Measurements from ENCODE around the gene ZNF205.
A peak's percentile ranks its signal among the peaks of the same experiment; 100 is the strongest.
"Not testable (repeated sequence)": the region's sequence is repeated elsewhere in the genome, so short reads cannot be mapped to it uniquely, and the experiment has no call there.

The ZNF205 gene

GRCh38 chr16:3150346-3151218 is 38.2 kb downstream of the ZNF205 start:
- peak; percentile 91 for DNase-seq

DNA sequence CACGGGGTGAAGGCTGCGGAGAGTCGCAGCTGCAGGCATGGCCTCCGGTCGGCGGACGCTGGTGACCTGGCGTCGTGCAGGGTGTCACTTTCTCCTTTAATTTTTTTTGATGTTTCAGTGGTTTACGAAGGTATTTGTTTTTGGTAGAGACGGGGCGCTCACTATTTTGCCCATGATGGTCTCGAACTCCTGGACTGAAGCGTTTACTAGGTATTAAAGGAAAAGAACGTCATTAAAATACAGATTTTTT is 39.6 kb downstream of the ZNF205 start:
- DNase-seq = no peak

DNA sequence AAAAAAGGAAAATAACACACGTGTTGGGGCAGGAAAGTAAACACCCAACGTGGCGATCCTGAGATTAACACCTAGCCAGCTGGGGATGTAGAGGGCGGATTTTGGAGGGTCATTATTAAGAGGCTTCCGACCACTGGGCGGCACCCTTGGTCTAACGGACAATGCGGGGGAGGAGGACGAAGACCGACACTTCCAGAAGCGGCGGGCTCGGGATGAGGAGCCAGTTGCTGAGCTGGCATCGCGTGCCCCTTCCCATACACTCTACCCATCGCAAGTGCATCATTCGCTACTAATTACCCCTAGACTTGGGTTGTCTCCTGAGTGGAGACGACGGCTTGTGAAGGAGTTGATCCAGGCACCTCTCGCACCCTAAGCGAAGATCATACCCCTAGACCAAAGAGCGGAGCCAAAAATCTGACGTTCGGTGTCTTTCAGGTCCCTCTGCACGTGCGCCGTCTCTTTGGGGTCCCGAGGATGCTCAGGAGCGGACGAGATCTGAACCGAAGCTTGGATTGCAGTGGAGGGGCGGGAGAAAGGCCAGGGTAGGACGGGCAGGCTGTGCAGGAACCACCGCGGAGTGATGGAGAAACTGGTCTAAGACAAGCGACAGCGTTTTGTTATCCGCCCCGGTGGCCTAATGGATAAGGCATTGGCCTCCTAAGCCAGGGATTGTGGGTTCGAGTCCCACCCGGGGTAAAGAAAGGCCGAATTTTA is 40.0 kb downstream of the ZNF205 start:
- no peak for DNase-seq

DNA sequence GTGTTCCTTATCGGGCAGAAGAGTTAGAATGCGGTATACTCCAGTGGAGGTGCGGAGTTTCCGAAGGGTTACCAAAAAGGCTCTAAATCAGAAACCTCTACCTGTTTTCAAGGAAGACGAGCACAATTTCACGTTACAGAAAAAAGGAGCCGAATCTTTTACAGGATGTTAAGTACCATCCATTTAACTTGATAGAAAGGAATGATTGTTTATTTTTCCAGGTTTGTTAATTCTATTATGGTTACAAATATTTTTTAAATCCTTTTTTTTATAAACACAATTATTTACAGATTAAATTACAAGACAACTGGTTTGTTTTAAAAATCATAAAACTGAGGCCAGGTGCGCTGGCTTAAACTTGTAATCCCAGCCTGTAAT is 40.6 kb downstream of the ZNF205 start:
- DNase-seq = no peak

- no peak for DNase-seq
Measured at GRCh38 chr16:3155181-3155580, 42.8 kb downstream of the ZNF205 start.

DNA sequence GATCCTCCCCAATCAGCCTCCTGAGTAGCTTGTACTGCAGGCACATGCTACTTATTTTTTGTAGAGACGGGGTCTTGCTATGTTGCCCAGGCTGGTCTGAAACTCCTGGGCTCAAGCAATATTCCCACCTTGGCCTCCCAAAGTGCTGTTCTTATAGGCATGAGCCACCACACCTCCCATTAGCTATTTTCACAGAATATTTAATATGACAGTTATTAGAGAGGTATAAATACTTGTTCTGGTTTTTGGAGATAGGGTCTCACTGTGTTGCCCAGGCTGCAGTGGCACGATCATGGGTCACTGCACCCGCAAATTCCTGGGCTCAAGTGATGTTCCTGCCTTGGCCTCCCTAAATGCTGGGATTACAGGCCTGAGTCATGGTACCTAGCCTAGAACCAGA is 43.6 kb downstream of the ZNF205 start:
- DNase-seq = no peak

- DNase-seq = peak; percentile 55
Measured at GRCh38 chr16:3157229-3158025, 45.0 kb downstream of the ZNF205 start.

- no peak for DNase-seq
Measured at GRCh38 chr16:3158026-3158509, 45.7 kb downstream of the ZNF205 start.

- DNase-seq = peak; percentile 89
Measured at GRCh38 chr16:3158510-3159314, 46.3 kb downstream of the ZNF205 start.

- no peak for DNase-seq
Measured at GRCh38 chr16:3161235-3162018, 49.0 kb downstream of the ZNF205 start.

- DNase-seq = no peak
Measured at GRCh38 chr16:3164121-3164991, 52.0 kb downstream of the ZNF205 start.

- DNase-seq = no peak
Measured at GRCh38 chr16:3165111-3165822, 52.9 kb downstream of the ZNF205 start.

- no peak for DNase-seq
Measured at GRCh38 chr16:3166505-3166886, 54.1 kb downstream of the ZNF205 start.

DNA sequence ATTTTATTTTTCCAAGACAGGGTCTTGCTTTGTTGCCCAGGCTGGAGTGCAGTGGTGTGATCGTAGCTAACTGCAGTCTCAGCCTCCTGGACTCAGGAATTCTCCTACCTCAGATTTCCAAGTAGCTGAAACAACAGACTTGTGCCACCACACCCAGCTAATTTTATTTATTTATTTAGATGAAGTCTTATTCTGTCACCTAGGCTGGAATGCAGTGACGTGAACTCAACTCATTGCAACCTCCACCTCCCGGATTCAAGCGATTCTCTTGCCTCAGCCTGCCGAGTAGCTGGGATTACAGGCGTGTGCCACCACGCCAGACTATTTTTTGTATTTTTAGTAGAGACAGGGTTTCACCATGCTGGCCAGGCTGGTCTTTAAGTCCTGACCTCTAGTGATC is 56.3 kb downstream of the ZNF205 start:
- DNase-seq = not testable (repeated sequence)
